Activated CD8-positive, alpha-beta memory T cell treated with anti-CD3 and anti-CD28 coated beads, Interleukin-2, amount 50 U/mL, for 24 hours (primary cell): ENCODE results near the gene ECHS1.
"Not testable (repeated sequence)": the region's sequence is repeated elsewhere in the genome, so short reads cannot be mapped to it uniquely, and the experiment has no call there.

Experiments used
- DNase-seq: peaks from one replicate; pipeline ENCODE4 v3.0.0-alpha.2; 2020; ENCODE audit errors: extremely low read depth

ECHS1 gene

GRCh38 chr10:133324857-133325260 lies 48.3 kb downstream of the ECHS1 start:
- DNase-seq = no peak

DNA sequence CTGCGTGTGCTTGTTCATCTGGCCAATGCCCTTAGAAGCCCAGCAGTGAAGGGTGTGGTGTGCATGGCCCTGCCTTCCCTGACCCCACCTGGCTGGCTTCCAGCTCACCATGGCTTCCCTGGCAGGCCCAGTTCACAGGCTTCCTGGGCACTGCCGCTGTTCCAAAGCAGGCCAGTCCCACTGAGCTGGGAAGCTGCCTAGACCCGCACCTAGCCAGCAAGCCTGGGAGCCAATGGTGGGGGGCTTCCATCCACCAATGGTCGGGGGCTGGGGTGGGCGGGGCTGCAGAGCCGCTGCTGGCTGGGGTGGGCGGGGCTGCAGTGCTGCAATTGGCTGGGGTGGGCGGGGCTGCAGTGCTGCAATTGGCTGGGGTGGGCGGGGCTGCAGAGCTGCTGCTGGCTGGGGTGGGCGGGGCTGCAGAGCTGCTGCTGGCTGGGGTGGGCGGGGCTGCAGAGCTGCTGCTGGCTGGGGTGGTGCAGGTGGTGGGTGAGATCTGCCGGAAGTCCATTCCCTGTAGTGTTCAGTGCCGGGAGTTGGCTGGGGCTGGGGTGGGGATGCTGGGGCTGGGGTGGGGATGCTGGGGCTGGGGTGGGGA lies 48.9 kb downstream of the ECHS1 start:
- no peak for DNase-seq

DNA sequence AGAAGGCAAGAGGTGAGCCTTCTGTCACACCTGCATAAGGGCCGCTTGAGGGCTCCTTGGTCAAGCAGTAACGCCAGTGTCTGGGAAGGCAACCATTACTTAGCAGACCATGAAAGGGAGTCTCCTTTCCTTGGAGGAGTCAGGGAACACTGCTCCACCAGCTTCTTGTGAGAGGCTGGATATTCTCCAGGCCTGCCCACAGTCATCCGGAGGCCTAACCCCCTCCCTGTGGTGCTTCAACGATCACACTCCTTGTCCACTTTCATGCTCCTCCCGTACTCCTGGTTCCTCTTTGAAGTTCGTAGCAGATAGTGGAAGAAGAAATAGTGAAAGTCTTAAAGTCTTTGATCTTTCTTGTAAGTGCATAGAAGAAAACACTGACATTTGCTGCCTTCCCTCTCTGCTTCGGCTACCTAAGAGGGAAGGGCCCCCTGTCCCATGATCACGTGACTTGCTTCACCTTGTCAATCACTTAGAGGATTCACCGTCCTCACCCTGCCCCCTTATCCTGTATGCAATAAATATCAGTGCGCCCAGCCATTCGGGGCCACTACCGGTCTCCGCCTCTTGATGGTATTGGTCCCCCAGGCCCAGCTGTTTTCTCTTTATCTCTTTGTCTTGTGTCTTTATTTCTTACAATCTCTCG lies 51.0 kb downstream of the ECHS1 start:
- not testable (repeated sequence) for DNase-seq

DNA sequence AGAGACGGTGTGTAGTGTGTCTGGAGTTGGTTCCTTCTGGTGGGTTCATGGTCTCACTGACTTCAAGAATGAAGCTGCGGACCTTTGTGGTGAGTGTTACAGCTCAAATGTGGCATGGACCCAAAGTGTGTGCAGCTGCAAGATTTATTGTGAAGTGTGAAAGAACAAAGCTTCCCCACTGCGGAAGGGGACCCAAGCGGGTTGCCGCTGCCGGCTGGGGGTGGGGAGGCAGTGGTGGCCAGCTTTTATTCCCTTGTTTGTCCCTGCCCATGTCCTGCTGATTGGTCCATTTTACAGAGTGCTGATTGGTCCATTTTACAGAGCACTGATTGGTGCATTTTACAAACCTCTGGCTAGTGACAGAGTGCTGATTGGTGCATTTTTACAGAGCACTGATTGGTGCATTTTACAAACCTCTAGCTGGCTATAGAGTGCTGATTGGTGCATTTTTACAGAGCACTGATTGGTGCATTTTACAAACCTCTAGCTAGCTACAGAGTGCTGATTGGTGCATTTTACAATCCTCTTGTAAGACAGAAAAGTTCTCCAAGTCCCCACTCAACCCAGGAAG lies 52.2 kb downstream of the ECHS1 start:
- not testable (repeated sequence) for DNase-seq

GRCh38 chr10:133318494-133319127 lies 54.5 kb downstream of the ECHS1 start:
- no peak for DNase-seq

GRCh38 chr10:133316732-133317131 lies 56.4 kb downstream of the ECHS1 start:
- no peak for DNase-seq

- no peak for DNase-seq
Observed at GRCh38 chr10:133316266-133316665, 56.9 kb downstream of the ECHS1 start.

DNA sequence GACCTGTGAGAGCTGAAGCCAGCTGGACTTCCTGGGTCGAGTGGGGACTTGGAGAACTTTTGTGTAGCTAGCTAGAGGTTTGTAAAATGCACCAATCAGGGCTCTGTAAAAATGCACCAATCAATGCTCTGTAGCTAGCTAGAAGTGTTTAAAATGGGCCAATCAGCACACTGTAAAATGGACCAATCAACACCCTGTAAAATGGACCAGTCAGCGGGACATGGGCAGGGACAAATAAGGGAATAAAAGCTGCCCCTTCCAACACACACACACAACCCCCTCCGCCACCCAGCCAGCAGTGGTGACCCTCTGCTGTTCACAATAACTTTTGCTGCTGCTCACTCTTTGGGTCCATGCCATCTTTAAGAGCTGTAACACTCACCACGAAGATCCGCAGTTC lies 57.3 kb downstream of the ECHS1 start:
- no peak for DNase-seq

DNA sequence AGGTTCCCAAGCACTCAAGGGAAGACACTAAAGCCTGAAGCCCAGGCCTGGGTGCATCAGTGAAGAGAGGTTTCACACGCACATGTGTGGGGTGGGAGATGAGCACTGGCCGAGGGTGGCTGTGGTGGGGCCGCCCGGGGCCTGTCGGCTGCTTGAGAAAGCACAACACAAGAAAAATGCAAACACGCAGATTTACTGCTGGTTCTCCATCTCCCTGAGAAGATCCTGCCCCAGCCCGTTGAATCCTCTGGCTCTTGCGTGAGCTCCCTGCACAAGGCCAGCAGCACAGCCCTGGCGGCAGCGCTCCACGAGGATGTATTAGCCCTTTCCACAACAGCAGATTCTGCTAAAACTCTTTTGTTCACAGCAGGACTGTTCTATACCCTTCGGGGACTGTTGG lies 58.2 kb downstream of the ECHS1 start:
- no peak for DNase-seq

DNA sequence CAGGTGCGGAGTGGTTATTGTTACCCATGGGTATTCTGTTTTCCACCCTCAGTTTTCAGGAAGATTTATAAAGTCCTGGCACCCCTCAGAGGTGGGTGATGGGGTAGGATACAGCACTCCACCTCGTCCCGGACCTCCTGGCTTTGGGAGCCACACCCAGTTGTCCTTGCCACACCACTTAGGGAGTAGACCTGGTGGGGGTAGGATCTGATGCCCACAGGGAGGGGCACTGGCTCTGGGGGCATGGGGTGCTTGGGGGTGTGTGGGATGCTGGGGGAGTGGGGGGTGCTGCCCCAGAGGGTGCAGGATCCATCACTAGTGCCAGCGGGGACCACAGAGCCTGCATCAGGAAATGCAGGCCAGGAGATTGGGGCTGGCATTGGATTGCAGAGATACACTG lies 60.0 kb downstream of the ECHS1 start:
- DNase-seq = no peak

DNA sequence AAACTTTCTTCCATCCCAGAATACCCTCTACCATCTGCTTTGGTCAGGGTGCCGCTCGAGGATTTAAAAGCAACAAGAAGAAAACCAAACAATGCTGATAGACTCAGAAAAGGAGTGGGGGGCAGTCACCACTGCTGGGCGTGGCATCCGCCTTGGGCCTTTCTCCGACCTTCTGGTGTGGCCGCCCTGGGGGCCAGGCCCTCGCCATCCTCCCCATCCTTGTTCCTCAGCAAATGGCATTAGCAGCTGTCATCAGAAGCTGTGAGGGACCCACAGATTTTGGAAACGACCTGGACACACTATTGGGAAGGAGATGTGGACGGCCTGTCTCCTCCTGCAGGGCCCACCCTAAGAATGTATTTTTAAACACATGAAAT lies 60.4 kb downstream of the ECHS1 start:
- DNase-seq = no peak
